Pons (tissue), 1 donor: ENCODE results near the gene MCC.
"Not testable (repeated sequence)": the region's sequence is repeated elsewhere in the genome, so short reads cannot be mapped to it uniquely, and the experiment has no call there.

Experiments
- DNase-seq: peaks from one replicate; pipeline ENCODE4 v3.0.0-alpha.2; 2016; ENCODE audit warnings: low spot score

Gene MCC

GRCh38 chr5:113425909-113426308 is 62.3 kb downstream of the MCC start:
- DNase-seq: no peak

GRCh38 chr5:113421693-113422092 is 66.6 kb downstream of the MCC start:
- DNase-seq: no peak

GRCh38 chr5:113405530-113405929 is 82.7 kb downstream of the MCC start:
- DNase-seq: no peak

GRCh38 chr5:113404269-113404668 is 84.0 kb downstream of the MCC start:
- DNase-seq: no peak

- DNase-seq: not testable (repeated sequence)
Observed at GRCh38 chr5:113397986-113398385, 90.3 kb downstream of the MCC start.

- DNase-seq: no peak
Observed at GRCh38 chr5:113397046-113397445, 91.2 kb downstream of the MCC start.

- no peak for DNase-seq
Observed at GRCh38 chr5:113394658-113395057, 93.6 kb downstream of the MCC start.

GRCh38 chr5:113390224-113390623 is 98.0 kb downstream of the MCC start:
- no peak for DNase-seq

- DNase-seq: no peak
Observed at GRCh38 chr5:113389116-113389515, 99.1 kb downstream of the MCC start.

- no peak for DNase-seq
Observed at GRCh38 chr5:113387844-113388243, 100.4 kb downstream of the MCC start.

GRCh38 chr5:113384782-113385285 is 103.4 kb downstream of the MCC start:
- peak; percentile 8 for DNase-seq

GRCh38 chr5:113382731-113383130 is 105.5 kb downstream of the MCC start:
- DNase-seq: no peak

- DNase-seq: no peak
Observed at GRCh38 chr5:113381791-113382190, 106.5 kb downstream of the MCC start.

- DNase-seq: no peak
Observed at GRCh38 chr5:113380807-113381326, 107.4 kb downstream of the MCC start.

- DNase-seq: no peak
Observed at GRCh38 chr5:113379936-113380806, 108.1 kb downstream of the MCC start.

GRCh38 chr5:113378959-113379541 is 109.2 kb downstream of the MCC start:
- DNase-seq: peak; percentile 84

- DNase-seq: no peak
Observed at GRCh38 chr5:113378514-113378913, 109.7 kb downstream of the MCC start.

- peak; percentile 29 for DNase-seq
Observed at GRCh38 chr5:113378081-113378480, 110.2 kb downstream of the MCC start.

- no peak for DNase-seq
Observed at GRCh38 chr5:113376640-113377039, 111.6 kb downstream of the MCC start.

- no peak for DNase-seq
Observed at GRCh38 chr5:113375480-113376060, 112.7 kb downstream of the MCC start.

GRCh38 chr5:113373426-113373825 is 114.8 kb downstream of the MCC start:
- DNase-seq: peak; percentile 4

GRCh38 chr5:113371721-113372196 is 116.5 kb downstream of the MCC start:
- peak; percentile 87 for DNase-seq

GRCh38 chr5:113367586-113367985 is 120.7 kb downstream of the MCC start:
- DNase-seq: no peak
